ENCODE results near the gene POPDC3.
"Not testable (repeated sequence)": the region's sequence is repeated elsewhere in the genome, so short reads cannot be mapped to it uniquely, and the experiment has no call there.

Gene POPDC3, protein sequence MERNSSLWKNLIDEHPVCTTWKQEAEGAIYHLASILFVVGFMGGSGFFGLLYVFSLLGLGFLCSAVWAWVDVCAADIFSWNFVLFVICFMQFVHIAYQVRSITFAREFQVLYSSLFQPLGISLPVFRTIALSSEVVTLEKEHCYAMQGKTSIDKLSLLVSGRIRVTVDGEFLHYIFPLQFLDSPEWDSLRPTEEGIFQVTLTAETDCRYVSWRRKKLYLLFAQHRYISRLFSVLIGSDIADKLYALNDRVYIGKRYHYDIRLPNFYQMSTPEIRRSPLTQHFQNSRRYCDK

DNA sequence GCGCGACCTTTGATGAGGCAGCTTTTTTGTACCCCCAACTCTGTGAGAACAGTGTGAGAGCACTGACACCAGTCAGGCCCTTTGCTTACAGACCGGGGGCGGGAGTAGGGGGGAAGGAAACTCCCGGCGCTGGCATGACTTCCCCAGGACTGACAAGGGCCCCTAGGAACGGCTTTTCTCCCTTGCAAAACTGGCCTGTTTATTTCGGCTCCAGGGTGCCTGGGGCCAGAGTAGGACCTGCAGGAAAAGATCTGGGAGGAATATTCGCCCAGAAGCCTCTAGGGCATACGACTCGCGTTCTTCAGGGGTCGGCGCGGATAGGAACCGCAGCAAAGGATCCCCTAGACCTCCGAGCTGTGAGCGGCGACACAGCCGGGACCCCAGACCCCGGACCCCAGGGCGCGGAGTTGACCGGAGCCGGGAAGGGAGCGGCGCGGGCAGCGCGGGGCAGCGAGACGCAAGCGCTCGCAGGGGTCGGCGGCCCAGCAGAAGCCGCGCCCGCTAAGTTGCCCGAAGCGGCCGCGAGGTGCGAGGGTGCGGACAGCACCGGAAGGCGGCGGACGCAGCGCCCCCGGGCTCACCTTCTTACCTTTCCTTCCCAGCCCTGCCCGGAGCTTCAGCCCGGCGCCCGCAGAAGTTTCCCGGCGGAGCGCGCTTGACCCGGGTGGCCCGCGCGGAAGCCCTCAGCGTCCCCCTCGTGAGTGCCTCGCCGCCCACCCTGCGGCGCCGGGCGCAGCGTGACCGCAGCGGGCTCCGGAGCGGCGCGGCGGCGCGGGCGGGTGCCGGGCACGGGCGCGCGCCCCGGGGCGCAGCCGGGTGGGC lies at the start of gene POPDC3:
Gene POPDC3 (minus strand): TSS at position 771 of the 822 bp plus-strand sequence. CDS start 18,105 bp downstream, outside the sequence.
- peak; percentile 53 for DNase-seq

DNA sequence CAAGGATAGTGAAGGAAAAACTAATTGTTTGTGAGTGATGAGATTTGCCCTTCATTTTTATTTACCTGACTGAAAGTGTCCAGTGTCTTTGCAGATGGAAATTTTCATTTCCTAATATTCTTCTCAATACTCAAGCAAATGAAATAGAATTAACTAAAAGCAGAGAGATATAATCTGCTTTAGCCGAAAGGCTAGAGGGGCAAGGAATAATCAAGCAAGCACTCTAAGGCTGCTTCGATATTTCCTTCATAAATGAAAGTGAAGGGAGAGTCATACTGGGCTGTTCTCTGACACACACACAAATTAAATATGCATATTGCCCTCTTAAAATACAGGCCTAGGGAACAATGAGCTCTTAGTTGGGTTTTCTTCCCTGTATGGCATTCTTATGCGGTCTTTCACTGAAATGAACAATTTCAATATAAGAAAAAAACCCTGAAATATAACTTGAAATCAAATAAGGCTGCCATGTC lies 47.5 kb upstream of the POPDC3 start:
- DNase-seq, result no peak

DNA sequence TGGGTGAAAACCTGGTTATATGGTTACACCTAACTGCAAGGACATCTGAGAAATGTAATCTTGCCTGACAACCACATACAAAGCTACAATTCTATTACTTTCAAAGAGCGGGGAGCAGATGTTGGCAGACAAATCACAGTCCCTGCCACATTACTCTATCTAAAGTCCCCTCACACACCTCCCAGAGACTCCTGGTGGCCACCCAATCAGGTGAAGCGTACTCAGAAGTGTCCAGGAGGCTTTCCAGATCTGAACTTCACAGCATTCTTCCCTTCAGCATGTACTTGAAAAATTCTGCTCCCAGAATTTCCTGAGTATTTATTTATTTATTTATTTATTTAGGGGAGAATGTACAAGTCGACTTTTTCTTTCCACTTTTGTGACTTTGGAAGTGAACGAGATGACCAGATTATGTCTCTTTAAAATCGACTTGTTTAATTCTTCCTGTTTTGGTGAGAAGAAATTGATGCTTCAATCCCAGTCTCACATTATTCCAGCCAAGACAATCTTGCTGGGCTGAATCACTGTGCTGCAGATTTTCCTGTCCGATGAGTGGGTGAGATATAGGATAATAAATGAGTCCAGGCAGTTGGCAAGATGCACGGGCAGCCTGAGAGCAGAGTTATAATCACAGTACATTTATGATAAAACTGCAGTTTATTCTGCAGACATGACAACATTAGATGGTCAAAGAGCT lies 46.9 kb upstream of the POPDC3 start:
- no peak for DNase-seq

DNA sequence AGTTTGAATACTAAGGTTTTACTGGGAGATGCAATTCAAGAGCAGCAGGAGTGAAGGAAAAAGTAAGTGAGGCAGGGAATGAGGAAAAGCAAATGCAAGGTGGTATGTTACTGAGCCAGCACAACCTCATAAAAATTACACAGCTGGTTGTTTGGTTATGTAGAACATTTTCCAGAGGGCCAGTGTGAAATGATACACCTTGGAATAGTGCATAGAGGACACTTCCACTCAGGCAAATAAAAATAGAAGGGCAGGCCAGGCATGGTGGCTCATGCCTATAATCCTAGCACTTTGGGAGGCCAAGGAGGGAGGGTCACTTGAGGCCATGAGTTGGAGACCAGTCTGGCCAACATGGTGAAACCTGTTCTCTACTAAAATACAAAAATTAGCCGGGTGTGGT lies 43.4 kb upstream of the POPDC3 start:
- DNase-seq, result no peak

DNA sequence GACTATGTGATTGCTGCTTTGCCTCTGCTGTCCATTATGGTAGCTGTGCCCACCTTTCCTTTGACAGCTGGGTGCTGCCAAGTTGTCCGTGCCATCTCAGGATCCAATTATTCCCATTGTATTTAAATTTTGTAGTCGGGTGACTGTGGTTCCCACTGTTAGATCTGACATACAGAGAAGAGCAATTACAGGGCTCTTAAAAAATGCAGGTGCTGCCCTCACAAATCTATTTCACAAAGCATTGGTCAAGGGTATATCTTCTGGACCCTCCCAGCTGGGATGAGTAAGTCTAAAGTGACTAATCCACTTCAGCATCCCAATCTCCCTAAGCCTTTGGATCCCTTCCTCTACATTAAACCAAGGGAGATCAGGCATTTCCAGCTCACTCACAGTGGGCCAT lies 41.4 kb upstream of the POPDC3 start:
- not testable (repeated sequence) for DNase-seq

DNA sequence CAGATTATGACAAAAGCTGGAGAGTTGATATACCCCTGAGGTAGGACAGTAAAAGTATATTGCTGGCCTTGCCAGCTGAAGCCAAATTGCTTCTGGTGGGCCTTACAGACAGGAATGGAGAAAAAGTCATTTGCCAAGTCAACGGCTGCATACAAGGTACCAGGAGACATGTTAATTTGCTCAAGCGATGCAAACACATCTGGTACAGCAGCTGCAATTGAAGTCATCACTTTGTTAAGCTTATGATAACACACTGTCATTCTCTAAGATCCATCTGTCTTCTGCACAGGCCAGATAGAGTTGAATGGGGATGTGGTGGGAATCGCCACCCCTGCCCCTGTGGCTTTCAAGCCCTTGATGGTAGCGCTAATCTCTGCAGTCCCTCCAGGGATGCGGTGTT lies 40.4 kb upstream of the POPDC3 start:
- DNase-seq, result no peak

DNA sequence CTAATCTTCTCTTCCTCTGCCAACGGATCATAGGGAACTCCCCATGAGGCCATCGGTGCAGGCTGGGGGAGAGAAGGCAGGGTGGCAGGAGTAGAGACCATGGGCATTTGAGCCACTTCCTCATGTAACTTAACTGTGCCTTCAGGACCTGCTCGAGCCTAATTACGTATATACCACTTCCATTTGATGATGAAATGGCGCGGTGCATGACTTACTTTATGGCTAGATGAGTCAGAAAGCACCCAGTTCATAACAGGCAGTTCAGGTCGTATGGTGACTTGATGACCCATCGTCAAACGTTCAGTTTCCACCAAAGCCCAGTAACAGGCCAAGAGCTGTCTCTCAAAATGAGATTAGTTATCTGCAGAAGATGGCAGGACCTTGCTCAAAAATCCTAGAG lies 39.4 kb upstream of the POPDC3 start:
- DNase-seq, result not testable (repeated sequence)

DNA sequence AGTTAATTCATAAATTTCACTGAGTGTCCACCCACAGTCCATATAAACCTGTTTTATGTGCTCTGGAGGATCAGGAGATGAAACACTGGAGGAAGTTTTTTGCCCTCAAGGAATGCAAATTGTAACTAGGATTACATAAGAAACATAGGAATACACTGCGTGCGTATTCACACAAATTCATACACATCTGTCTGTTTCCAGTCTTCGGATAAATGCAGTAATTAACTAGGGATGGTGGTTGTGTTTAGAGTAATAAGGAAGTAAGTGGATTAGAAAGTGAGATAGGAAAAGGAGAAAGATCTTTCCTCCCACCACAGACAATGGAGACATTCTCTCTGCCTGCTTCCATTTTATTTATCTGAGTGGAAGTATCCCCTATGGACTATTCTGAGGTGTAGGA lies 35.7 kb upstream of the POPDC3 start:
- DNase-seq, result no peak

DNA sequence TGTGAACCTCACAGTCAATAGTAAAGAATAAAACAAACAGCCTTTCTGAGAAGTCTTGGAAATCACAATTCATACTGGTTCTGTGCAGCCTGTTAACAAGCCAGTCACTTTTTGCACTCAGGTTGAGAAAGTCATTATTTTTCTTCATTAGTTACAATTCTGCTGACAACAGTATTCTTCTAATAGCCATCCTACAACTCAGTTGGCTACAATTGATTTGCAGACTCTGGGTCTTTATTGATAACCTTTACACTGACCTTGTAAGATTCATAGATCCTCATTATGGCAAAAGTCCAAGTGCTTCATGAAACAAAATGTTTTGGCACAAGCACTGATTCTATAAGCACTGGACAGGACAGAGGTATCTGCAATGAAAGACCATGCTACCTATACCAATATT lies 34.9 kb upstream of the POPDC3 start:
- DNase-seq, result no peak

DNA sequence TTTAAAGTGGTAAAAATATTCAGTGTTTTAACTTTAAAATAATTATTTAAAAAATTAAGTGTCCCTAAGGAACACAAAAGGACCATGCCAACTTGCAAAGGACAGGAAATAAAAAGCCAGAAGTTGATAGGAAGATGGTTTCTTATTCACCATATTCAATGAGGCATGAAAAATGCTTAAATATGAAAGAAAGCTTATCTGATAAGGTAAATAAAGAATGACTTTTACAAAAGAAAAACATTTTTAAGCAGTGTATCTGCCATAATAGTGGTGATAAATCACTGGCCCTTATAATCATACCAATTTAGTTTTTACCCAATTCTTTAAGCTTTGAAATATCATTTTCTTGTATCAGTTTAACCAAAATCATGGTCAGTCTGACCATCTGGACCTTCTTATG lies 33.5 kb upstream of the POPDC3 start:
- no peak for DNase-seq

DNA sequence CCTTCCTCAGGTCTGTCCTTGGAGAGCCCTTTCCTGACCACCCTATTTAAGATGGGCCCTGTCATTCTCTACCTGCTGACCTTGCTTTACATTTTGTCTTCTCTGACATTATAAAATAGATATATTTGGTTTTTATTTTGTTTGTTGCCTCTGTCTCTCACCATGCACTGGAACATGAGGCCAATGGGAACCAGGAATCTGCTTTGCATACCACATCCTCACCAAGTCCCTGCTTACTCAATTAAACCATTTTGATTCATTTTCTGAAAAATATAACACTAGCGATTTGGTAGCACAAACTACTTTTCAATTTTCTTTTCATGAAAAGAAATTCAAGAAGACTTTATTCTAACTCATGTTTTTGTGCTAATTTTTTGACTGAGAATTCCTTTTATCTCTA lies 32.8 kb upstream of the POPDC3 start:
- DNase-seq, result no peak

DNA sequence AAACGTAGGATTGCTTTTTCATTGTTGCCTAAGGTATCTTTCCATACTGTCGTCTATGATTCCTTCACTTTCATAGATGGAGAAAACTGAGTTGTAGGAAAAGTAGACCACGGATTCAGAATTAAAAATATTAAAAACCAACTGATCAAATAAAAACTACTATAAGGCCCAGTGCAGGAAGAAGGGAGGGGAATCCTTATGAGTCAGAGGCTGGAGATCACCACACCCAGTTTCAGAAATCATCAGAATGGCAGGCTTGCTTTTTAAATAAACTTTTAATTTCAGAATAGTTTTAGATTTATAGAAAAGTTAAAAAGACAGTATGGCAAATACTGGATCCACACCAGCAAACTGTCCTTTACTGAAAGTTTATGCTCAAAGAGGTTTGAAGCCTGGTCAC lies 32.0 kb upstream of the POPDC3 start:
- DNase-seq, result no peak

DNA sequence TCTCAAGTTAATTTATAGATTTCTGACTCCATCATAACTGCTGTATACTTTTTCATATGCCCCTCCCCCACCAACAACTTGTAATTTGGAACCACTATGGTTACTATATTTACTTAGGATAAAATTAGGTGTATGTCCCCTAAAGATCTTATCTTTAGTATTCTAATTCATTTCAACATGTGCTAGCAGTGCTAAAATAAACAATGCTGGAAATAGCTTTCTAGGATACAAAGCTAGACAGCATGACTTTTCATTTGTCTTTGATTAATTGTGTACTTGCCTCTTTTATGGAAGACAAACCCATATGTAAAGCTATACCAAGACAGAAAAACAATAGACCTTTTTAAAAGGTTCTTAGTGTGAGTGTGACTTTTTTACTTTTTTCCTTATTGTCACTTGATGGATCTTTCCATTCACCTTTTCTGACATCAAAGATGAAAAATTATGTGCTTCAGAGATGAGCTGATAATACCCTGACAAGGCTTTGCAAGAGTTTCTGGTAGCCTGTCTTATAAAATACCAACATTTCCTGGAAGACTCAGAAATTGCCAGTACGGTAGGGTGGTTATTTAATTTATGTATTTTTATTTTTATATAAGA lies 31.2 kb upstream of the POPDC3 start:
- no peak for DNase-seq

DNA sequence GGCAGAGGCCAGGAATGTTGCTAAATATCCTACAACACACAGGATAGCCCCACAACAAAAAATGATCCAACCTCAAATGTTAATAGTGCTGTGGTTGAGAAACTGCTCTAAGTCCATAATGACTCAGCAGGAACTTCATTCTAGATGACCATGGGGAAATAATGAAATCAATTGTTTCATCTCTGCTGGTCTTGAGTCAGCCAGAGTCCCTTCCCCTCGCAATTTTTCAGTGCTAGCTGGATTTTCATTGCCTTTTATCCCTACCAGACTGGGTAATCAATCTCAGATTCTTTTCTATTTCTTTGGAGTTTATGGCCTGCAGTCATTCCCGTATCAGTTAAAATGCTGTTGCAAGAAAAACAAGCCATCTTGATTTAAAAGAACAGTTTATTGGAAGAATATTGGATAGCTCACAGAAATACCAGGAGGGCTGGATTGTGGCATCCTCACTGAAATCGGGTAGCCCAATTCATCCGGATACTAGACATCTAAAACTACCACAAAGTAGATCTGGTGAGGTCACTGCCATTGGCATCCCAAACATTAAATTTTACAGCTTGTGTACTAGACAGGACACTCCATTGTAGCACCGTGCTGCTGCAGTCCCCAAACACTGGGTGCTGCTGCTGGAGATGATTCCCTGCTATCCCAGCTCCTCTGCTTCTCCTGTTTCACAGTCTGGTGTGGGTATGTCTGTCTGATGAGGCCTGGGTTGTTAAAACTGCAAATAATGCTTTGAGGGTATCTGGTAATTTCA lies 30.3 kb upstream of the POPDC3 start:
- no peak for DNase-seq

DNA sequence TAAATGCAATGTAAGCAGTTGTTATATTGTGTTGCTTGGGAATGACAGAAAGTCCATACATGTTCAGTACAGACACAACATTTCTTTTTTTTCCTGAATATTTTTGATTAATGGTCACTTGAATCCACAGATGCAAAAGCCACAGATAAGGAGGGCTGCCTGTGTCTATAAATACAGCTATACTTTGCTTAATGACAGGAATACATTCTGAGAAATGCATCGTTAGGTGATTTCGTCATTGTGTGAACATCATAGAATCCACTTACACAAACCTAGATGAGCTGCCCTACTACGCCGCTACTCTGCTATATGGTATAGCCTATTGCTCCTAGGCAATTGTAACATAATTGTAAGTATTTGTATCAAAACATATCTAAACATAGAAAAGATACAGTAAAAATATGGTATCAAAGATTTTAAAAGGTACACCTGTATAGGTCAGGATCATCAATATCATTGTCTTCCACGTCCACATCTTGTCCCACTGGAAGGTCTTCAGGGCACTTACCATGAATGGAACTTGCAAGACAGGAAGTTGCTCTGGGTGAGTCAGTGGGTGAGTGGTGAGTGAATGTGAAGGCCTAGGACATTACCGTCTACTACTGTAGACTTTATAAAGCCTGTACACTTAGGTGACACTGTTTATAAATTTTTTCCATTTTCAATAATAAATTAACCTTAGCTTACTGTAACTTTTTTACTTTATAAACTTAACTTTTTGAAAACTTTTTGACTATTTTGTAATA lies 27.9 kb upstream of the POPDC3 start:
- DNase-seq, result no peak

DNA sequence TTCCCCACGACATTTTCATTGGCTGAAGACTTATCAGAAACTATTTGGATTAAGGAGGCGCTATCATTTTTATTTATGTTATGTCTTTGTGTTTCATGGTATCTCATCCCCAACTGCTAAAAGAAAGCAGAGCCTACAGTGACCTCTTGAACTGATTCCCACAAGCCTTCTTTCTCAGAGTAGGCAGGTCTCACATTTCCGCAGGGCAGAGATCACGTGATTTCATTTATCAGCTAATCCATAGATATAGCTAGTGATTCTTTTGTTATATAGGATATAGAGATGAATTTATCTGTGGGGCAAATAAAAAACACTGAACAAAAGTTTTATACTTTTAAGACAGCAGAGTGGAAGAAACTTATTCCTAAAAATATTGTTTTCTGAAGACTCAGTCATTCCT lies 25.0 kb upstream of the POPDC3 start:
- DNase-seq, result no peak

DNA sequence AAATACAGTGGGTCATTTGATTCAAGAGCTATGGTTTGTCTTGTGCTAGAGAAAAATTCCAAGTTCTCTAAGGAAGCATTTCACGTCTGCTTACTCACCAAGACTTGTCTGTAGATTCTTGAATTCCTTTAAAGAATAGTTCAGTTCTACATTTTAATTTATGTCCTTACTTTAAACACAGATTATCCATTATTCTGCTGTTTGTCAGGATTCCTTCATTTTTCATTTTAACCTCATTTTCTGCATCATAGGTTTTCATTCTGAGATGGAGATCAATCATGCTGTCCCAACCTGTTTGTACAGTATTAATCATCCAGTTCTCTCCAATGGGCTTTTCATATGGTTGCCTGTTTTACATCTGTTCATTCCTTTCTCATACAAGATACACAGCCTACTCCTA lies 24.5 kb upstream of the POPDC3 start:
- DNase-seq, result no peak

DNA sequence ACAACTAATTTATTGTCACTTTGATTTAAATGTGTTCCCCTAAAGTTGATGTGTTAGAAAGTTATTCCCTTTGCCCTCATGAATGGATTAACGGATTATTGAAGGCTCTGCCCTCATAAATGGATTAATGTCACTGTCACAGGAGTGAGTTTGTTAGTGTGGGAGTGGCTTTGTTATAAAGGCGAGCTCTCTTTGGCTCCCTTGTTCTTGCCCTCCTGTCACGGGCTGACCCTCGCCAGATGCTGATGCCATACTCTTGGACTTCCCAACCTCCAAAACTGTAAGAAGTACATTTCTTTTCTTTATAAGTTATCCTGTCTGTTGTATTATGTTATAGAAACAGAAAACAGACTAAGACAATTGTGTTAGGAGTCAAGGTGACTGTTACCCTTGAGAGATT lies 22.7 kb upstream of the POPDC3 start:
- no peak for DNase-seq

DNA sequence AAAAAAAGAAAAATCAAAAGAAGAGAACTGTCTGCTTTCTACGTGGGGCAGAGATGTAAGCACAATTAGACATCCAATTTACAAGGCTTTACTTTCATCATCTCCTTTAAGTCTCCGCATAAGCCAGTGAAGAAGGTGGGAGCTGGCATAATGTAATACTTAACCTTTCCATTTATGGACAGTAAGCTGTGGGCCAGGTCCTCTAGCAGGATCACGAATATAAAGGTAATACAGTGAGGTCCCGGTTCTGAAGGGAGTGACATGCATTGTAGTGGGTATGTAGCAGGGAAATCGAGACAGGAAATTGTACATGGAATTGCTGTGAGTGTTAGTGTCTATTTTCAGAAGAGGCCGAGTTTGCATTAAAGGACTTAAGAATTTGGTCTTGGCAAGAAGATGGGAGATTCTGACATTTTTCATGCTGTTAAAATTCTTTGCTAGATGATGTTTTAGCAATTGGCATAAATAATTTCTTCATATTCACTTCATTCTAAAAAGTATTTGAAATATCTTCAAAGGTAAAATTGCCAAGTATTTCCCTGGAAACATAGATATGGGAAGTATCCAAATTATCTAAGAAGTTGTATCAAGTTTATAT lies 20.4 kb upstream of the POPDC3 start:
- no peak for DNase-seq

DNA sequence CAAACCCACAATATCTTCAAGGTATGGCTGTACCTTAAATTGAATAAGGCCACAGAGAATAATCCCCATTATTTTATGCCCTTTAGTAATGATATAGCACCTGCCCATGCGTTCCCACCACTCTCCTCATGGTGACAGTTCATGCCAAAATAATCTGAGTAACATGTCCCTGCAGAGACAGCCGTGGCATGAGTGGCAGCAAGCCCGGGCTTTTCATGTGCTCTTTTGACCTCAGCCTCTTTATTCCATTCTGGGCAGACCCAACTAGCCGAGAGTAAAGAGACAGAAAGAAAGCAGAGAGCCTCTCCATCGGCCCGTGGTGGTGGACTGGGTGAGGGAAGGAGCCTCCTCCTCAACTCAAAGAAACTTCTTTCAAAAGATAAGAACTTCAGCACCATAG lies 19.9 kb upstream of the POPDC3 start:
- DNase-seq, result no peak

DNA sequence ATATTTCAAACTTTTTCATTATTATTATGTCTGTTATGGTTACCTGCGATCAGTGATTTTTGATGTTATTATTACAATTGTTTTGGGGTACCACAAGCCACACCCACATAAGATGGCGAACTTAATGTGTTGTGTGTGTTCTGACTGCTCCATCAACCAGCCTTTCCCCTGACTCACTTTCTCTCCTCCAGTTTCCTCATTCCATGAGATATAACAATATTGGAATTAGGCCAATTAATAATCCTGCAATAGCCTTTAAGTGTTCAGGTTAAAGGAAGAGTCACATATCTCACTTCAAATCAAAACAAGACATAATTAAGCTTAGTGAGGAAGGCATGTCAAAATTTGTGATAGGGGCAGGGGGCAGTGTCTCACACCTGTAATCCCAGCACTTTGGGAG lies 16.3 kb upstream of the POPDC3 start:
- no peak for DNase-seq

All from right hindlimb (tissue), 1 donor.